Stimulated activated CD8-positive, alpha-beta memory T cell treated with anti-CD3 and anti-CD28 coated beads, Interleukin-15, amount 100 ng/mL, for 1 hour (primary cell): ENCODE results near the gene REXO4.
"Not testable (repeated sequence)": the region's sequence is repeated elsewhere in the genome, so short reads cannot be mapped to it uniquely, and the experiment has no call there.

ENCODE experiments used
- DNase-seq: peaks from one replicate; pipeline ENCODE4 v3.0.0-alpha.2; 2020; ENCODE audit warnings: low read depth

REXO4 gene

DNA sequence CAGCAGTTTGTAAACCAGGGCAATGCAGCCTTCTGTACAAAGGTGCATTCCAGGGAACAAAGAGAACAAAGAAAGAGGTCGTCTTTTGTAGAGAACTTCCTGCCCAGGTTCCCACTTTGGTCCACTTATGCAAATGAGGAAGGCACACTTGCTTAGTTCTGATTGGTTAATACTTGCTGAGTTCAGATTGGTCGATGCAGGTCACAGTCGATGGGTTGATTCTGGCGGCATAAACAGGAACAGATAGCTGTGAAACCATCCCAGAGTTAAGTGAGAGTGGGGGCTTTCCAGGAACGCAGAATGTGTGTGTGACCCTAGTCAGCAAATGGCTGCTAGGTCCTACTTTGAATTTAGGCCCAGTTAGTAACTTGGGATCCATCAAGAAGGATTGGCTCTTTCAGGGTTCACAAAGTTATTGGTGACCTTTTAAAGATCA is 2.6 kb upstream of the REXO4 start:
- no peak for DNase-seq

DNA sequence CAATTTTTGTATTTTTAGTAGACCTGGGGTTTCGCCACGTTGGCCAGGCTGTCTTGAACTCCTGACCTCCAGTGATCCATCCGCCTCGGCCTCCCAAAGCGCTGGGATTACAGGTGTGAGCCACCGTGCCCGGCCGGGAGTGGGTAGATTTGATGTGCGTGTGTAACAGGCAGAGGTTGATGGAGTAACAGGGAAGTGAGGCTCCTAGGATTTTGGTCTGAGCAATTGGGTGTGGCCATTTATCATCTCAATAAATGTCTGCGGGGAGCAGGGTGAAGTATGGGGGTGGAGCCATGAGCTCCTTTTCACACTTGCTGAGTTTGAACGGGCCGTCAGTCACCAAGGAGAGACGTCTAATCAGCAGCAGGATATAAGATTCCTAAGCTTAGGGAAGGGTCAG is 1.2 kb upstream of the REXO4 start:
- no peak for DNase-seq

DNA sequence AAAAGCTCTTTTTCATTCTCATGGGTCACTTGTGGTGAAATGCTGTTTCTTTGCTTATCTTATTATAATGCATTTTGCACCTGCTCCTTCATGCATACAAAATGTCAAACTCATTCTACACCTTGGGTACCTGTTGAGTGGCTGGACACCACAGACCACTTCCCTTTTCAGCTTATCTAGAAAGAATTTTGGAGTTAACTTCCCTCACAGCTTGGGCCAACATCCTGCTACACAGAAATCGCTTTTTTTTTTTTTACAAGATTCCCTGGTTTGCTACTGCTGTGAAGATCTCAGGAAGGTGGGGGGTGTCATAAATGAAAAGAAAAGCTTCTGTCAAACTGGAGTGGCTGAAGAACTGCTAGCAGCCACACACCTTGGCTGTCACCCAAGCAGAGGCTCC is 2.6 kb downstream of the REXO4 start:
- no peak for DNase-seq

DNA sequence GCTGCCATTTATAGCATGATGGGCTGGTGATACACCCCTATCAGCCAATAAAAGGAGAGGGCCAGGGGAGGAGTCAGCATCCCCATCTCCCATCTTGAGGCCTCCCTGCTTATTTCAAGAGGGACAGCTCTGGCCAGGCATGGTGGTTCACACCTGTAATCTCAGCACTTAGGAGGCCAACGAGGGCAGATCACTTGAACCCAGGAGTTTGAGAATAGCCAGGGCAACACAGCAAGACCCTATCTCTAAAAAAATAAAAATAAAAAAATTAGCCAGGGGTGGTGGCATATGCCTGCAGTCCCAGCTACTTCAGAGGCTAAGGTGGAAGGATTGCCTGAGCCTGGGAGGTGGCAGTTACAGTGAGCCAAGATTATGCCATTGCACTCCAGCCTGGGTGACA is 9.8 kb downstream of the REXO4 start:
- DNase-seq: no peak

DNA sequence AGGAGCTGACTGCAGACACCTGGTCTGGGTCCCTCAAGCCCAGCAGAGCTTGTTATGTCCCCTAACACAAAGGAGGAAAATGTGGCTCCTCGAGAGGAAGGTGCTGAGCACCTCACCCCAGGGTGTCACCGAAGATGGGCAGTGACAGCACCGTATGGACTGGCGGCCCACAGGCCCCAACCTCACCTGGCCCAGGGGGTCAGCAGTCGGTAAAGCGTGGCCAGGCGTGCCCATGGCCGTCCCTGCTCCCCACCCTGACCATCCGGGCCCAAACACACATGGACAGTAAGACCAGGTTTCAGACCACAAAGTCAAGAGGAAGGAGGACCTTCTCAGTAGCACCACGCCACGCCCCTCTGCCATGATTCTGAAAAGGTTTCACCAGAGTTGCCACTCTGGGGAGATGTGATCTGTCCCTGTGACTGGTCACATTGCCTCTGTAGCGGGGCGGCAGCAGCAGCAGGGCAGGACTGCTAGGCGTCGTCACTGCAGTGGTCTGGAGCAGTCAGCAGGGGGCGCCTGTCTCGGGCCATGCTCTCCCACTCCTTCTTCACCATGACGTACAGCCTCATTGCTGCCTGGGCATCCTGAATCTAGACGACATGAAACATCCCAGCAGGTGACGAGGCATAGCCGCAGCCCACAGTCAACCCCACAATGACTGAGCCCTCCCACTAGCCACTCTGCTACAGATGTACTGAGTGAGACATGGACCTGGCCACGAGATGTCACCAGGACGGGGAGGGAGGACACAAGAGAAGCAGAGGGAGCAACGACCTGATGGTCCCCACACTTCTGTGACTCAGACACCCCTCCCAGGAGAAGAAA is 11.1 kb downstream of the REXO4 start:
- DNase-seq: peak; percentile 55

DNA sequence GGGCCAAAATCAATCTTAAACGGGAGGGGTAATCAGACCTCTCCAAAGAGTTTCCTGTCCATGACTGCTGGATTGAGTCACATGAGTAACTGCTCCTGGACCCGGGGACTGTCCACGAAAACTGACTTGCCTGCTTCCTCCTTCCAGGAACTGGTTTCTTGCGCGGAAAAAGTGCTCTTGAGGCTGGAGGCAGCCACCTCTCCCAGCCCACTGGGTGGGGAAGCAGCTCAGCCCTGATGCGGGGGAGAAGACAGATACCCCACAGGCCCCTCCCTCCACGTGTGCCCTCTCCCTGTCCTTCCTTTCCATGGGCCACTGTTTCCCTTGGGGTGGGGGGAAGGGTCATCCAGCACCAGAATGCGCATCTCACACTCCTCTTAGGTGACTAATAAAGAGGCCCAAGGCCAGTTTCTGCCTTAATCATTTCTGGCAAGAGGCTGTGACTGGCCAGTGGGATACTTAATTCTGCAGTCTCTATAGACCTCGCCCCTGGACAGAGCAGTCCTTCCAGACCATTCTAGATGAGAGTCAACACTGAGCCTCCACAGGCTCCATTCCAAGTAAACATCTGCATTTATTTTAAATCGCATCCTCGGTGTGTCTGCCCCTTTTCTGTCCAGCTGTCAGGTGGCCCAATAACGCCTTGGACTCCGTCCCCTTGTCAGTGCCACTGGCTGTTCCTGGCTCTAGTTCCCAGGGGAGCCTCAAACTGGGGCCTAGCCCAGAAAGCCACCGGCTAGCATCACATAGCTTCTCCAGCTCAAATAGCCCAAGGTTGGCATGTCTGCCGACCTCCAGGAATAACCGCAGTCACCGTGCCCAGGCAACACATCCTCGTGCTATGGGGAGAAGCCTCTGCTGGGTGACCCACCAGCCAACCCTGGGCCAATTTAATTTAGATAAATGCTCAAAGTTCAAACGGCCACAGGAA is 12.0 kb downstream of the REXO4 start:
- no peak for DNase-seq

DNA sequence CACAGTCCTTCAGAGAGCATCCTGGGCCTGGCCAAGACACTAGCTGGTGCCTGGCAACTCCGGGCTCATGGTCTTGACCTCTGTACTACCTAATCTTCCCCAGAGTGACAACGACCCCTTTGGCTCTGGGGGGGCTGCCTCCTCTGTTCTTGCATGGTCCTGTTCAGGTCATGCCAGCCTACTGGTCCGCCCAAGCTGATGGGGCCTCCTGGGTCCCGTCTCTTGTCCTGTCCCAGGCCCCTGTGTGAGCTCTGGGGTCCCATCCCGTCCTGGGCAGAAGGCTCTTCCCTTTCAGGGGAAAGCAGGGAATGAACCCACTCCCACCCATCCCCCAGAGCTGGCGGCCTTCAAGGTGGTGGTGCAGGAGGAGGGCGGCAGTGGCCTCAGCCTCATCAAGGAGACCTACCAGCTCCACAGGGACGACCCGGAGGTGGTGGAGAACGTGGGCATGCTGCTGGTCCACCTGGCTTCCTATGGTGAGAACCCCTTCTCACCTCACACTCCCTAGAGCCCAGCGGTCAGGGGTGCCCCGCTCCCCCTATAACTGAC is 13.3 kb downstream of the REXO4 start:
- no peak for DNase-seq

DNA sequence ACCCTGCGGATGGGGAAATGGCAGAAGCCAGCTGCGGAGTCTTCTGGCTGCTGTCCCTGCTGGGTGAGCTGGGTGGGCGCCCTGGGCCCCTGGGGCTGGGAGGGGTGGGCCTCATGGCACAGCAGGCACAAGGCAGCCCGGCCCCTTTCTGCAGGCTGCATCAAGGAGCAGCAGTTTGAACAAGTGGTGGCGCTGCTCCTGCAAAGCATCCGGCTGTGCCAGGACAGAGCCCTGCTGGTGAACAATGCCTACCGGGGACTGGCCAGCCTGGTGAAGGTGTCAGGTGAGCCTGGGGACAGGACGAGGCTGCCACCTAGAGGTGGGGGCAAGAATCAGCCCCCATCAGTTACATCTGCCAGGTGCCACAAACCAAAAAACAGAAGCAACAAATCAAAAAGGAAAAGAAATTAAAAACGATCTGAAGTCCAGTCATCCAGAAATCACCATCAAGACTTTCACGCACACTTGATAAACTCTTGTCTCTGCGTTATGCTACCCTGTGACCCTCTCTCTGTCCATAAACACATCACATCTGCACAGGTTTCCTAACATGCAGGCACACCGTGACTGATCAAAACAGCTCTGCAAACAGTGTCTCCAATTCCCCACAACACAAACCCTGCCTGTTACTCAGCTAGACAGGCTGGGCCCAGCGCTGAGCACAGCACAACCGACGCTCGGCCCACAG is 13.9 kb downstream of the REXO4 start:
- DNase-seq: peak; percentile 38

DNA sequence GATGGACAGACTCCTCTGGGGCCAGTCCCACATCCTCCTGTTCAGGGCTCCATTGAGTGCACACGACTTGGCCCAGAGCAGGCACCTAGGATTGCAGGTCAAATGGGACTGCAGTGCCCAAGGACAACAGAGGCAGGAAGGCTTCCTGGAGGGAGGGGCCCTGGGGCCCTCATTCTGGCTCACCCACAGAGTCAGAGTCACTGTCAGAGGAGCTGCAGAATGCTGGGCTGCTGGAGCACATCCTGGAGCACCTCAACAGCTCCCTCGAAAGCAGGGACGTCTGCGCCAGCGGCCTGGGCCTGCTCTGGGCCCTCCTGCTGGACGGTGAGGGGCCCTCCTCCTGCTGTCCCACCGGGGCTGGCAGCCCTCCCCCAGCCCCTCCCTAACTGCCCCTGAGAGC is 15.1 kb downstream of the REXO4 start:
- DNase-seq: no peak

DNA sequence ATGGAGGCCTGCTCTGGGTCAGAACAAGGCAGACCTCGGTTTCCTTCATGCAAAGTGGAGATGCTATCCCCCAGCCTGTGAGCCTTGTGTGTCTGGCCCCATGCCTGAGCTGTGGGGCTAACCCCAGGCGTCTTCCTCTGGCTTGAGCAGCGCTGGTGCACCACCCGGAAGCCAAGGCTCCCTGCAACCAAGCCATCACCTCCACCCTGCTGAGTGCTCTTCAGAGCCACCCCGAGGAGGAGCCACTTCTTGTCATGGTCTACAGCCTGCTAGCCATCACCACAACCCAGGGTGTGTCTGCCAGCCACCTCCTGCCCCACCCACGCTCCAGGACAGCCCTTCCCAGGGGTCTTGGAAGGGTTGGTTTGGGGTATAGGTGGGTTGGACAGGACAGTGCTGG is 16.2 kb downstream of the REXO4 start:
- DNase-seq: no peak

DNA sequence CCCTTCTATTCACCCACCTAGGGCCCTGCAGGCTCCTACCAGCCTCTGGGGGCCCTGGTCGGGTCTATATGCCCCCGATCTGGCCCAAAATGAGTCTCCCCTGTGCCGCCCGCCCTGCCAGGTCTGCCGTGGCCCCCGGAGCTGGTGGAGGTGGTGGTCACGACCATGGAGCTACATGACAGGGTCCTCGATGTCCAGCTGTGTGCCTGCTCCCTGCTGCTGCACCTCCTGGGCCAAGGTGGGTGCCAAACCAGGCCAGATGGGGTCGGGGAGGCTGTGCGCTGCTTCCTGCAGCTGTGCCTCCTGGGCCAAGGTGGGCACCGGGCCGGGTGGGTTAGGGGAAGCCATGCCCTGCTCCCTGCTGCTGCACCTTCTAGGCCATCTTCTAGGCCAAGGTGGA is 17.5 kb downstream of the REXO4 start:
- DNase-seq: no peak

DNA sequence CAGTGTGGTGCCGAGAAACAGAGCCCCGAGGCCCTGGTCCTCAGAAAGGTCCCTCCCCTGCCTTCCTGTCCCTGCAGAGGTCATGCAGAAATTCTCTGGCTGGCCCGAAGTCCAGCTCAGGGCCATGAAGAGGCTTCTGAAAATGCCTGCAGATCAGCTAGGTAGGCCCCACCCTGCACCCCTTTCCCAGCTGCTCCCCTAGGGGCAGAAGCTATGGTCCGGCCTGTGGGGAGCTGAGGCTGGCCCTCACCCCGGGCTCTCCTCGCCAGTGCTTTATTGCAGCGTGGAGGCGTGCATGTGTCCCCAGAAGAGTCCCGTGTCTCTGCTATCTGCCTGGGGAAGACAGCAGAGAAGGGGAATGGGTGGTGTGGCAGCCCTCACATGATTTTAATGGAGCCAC is 19.9 kb downstream of the REXO4 start:
- no peak for DNase-seq

DNA sequence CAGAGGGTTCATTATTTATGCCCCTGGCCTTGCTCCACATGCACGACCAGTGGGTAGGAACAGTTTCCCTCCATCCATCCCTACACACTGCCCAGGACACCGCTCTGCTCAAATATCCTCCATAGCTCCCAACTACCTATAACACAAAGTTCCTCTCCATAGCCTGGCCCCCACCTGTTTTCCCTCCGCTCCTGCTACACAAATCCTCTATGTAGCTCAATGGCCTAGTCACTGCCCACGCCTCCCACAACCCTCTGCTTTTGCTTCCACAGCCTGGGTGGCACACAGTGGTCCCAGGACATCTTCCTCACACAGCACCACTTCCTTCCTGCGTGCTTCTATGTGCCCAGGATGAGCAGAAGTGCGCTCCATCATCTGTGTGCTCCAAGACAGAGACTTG is 20.4 kb downstream of the REXO4 start:
- DNase-seq: no peak

DNA sequence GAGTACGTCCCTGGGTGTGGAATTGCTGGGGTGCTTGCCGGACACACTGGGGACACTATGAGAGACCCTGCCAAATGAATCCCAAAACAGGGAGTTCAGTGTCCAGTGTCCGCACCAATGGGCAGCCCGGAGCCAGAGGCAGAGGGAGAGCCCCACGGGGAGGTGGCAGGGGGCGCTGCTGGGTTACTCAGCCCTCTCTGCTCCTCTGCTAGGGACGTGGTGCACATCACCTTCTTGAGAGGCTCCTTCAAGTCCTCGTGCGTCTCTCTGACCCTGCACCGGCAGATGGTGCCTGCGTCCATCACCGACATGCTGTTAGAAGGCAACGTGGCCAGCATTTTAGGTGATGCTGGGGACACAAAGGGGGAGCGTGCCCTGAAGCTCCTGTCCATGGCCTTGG is 20.9 kb downstream of the REXO4 start:
- DNase-seq: no peak

DNA sequence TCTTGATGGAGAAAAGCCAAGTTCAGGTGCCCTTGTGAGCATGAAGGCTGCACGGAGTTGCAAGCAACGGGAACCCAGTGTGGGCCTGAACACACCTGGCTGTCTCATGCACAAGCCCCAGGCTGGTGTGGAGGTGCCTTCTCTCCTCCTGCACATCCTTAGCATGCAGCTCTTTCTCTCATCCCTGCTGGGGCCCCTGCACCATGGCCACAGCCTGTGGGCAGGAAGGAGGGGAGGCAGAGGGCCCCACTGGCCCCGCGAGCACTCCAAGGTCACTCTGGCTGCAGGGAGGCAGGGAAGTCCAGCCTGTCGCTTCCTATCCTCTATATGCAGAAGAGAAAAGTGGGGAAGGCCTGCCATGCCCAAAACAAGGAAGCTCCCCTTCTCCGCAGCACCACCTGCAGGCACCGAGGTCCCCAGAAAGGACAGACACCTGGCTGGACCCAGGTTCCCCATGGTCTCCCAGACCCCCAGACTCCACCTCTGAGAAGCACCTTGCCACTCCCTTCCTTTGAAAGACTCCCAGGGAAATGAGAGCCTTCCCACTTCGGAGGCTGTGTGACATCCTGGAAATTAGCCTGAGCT is 23.0 kb downstream of the REXO4 start:
- no peak for DNase-seq

DNA sequence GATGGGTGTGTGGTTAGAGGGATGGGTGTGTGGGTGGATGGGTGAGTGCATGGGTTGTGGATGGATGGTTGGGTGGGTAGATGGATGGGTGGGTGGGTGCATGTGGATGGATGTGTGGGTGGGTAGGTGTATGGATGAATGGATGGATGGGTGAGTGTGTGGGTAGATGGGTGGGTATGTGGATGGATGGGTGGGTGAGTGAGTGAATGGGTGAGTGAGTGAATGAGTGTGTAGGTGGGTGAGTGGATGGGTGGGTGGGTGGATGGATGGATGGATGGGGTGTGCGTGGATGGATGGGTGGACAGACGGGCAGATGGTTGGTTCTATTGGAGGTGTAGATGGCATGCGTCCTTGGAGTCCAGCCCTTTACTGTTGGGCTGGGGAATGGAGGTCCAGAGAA is 24.4 kb downstream of the REXO4 start:
- no peak for DNase-seq

DNA sequence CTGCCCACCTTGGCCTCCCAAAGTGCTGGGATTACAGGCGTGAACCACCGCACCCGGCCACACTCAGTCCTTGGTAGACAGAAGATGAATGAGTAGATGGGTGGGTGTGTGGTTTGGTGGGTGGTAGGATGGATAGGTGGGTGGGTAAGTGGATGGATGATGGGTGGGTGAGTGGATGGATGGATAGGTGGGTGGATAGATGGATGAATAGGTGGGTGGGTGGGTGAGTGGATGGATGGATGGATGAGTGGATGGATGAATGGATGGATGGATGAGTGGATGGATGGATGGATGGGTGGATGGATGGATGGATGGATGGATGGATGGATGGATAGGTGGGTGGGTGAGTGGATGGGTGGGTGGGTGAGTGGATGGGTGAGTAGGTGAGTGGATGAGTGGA is 25.5 kb downstream of the REXO4 start:
- DNase-seq: not testable (repeated sequence)

DNA sequence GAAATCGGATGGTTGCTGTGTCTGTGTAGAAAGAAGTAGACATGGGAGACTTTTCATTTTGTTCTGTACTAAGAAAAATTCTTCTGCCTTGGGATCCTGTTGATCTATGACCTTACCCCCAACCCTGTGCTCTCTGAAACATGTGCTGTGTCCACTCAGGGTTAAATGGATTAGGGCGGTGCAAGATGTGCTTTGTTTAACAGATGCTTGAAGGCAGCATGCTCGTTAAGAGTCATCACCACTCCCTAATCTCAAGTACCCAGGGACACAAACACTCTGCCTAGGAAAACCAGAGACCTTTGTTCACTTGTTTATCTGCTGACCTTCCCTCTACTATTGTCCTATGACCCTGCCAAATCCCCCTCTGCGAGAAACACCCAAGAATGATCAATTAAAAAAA is 26.4 kb downstream of the REXO4 start:
- DNase-seq: not testable (repeated sequence)

DNA sequence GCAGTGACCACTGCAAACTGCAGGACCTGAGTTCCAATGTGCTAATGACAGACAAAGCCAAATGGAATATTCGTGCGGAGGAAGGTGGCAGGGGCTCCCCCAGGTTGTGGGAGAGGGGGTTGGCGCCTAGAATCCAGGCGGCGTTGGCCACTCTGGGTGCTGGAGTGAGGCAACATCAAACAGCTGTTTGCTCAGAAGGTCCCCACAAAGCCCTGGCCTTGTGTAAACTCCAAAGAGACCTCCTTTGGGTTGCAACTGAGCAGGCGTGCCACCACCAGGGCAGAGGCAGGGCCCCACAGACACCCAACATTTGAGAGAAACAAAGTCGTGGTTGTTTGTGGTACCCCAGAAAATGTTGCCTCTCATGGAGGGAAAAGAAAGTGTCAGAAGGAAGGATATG is 27.1 kb downstream of the REXO4 start:
- no peak for DNase-seq

DNA sequence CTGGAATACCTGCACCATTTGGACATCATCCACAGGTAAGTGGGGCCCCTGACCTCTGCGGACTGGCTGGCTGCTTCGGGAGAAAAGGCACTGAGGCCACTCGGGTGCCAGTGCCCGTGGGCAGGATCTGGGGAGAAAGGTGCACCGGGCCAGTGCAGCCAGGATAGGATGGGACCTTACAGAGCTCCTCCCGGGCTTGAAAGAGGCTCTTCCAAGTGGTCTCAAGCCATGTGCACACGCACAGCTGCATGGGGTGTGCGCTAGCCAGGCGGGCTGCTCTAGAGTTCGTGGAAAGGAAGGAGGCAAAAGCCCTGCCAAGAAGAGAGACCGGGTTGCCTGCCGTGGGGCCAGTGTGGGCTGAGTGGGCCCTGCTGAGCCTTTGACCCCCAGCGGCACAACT is 28.2 kb downstream of the REXO4 start:
- DNase-seq: no peak

DNA sequence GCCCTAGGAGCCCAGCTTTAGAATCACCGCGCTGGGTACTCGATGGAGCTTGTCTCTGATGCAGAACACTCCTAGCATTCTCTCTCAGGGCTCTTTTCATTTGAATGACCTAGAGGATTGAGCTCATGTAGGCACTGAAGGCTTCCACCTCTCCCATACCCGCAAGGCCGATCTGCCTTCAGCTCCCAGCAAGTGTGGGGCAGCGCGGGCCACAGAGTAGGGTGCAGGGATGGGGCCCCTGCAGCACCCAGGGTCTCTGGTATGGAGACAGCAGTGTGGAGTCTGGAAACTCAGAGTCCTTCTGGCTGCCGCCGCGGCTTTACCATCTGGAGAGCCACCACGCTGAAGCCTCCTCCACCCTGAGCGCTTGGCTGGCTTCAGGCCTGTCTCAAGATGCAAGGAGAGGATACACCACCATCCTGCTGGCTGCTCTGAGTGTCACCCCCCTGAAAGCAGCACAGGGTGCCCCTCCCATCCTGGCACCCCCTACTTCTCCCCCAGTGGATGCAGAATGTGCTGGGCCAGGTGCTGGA is 28.7 kb downstream of the REXO4 start:
- DNase-seq: no peak

DNA sequence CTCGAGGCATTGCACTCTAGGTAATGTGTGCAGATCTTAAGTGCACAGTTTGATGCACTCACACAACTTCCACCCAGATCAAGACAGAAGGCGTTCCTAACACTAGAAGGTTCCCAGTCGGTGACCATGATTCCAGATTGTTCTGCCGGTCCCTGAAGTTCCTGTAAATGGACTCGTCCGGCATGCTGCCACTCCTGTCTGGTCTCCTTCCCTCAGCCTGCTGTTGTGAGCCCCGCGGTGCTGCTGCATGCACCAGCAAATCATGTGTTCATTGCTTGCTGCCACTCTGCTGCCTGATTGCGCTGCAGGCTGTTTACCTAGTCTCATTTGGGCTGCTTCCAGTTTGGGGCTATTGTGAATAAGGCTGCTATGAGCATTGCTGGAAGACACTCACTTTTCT is 30.1 kb downstream of the REXO4 start:
- DNase-seq: no peak
